ENCODE data around the gene TMEM131L.

Gene TMEM131L

DNA sequence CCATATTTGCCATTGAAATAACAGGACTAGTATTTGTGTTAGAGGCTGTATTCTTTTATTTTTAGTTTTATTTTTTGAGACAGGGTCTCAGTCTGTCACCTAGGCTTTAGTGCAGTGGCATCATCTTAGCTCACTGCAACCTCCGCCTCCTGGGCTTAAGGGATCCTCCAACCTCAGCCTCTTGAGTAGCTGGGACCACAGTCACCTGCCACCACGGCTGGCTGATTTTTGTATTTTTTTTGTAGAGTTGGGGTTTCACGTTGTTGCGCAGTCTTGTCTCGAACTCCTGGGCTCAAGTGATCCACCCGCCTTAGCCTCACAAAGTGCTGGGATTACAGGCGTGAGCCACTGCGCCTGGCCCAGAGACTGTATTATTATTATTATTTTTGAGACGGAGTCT lies 15.3 kb downstream of the TMEM131L start:
- TF ChIP-seq, protein P1, sequence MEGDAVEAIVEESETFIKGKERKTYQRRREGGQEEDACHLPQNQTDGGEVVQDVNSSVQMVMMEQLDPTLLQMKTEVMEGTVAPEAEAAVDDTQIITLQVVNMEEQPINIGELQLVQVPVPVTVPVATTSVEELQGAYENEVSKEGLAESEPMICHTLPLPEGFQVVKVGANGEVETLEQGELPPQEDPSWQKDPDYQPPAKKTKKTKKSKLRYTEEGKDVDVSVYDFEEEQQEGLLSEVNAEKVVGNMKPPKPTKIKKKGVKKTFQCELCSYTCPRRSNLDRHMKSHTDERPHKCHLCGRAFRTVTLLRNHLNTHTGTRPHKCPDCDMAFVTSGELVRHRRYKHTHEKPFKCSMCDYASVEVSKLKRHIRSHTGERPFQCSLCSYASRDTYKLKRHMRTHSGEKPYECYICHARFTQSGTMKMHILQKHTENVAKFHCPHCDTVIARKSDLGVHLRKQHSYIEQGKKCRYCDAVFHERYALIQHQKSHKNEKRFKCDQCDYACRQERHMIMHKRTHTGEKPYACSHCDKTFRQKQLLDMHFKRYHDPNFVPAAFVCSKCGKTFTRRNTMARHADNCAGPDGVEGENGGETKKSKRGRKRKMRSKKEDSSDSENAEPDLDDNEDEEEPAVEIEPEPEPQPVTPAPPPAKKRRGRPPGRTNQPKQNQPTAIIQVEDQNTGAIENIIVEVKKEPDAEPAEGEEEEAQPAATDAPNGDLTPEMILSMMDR (conservative IDR thresholded peaks at IDR 0.05; ENCODE audit: low read depth, low read length): no peak
- no peak overlapping the region for H3K4me3 ChIP-seq (ENCODE audit: low read depth, low read length)
- no peak for DNase-seq (ENCODE audit: low read depth)

DNA sequence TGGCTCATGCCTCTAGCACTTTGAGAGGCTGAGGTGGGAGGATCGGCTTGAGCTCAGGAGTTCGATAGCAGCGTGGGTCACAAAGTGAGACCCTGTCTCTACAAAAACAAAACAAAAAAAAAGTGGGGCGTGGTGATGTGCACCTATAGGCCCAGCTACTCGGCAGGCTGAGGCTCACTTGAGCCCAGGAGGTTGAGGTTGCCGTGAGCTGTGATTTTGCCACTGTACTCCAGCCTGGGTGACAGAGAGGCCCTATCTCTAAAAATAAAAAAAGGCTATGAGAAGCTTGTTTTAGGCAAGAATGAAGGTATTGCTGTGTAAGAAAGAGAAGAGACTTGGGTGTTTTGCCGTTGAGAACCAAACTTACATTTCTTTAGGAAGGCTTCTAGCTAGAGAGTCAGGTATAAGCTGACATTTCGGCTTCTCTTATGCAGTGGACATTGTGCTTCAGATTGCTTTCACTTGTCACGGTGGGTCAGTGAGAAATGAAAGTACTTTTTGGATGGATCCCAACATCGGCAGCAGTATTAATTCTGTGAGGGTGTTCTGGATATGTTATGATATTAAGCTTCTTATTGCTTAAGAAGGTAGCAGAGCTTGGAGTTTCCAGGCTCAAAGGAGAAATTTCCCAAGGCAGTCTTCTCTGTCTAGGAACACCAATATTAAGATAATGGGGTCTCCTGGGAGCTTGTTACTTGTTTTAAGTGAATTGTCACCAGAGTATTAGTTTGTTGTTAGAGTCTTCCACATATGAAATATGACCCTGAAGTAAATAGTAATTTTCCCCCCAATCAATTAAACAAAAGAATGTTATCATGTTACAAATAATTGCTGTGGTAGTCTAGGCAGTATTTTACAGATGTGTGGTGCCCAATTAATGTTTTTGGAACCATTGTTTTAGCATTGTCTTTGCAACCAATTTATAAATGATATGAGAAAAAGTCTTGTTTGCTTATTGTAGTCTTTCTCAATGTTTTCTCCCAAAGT lies 17.6 kb downstream of the TMEM131L start:
- DNase-seq (ENCODE audit: low read depth): peak; percentile 59
- TF ChIP-seq, protein P1 (conservative IDR thresholded peaks at IDR 0.05; ENCODE audit: low read depth, low read length): no peak
- no peak overlapping the region for H3K4me3 ChIP-seq (ENCODE audit: low read depth, low read length)

DNA sequence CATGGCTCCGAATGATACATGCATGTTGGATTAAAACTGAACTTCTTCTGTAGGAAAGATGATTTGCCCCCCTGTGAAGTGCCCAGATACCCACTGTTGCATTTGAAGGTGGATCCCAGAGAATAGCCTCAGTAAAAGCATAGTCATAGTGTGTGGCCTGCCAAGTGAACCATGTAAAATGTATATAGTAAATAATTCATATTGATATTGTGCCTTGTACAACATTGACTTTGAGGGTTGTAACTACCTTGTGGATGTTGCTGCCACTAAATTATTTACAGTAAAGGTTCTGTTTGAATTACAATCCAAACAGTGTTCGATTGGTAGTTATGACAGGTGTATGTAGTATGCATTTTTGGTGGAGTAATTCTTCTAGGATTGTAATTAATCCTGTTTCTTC lies 19.2 kb downstream of the TMEM131L start:
- TF ChIP-seq, protein P1 (conservative IDR thresholded peaks at IDR 0.05; ENCODE audit: low read depth, low read length): no peak
- H3K4me3 ChIP-seq (ENCODE audit: low read depth, low read length): no peak overlapping the region
- DNase-seq (ENCODE audit: low read depth): no peak

DNA sequence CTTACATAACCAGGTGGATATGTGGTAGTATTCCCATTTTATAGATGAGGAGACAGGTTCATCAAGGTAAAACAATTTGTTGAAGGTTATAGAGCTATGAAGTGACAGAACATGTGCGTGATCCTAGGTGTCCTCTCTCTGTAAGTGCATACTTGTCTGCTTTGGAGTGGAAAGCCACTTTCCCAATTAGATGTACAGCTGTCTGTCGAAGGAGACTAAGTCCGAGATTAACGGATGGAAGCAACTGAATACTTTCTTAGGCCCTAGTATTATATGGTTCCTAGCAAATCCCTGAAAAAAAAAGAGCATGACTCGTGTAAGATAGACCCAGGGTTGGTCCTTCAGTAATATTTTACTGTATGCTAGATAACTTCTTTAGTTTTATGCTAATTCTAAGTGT lies 19.7 kb downstream of the TMEM131L start:
- no peak overlapping the region for H3K4me3 ChIP-seq (ENCODE audit: low read depth, low read length)
- DNase-seq (ENCODE audit: low read depth): no peak

DNA sequence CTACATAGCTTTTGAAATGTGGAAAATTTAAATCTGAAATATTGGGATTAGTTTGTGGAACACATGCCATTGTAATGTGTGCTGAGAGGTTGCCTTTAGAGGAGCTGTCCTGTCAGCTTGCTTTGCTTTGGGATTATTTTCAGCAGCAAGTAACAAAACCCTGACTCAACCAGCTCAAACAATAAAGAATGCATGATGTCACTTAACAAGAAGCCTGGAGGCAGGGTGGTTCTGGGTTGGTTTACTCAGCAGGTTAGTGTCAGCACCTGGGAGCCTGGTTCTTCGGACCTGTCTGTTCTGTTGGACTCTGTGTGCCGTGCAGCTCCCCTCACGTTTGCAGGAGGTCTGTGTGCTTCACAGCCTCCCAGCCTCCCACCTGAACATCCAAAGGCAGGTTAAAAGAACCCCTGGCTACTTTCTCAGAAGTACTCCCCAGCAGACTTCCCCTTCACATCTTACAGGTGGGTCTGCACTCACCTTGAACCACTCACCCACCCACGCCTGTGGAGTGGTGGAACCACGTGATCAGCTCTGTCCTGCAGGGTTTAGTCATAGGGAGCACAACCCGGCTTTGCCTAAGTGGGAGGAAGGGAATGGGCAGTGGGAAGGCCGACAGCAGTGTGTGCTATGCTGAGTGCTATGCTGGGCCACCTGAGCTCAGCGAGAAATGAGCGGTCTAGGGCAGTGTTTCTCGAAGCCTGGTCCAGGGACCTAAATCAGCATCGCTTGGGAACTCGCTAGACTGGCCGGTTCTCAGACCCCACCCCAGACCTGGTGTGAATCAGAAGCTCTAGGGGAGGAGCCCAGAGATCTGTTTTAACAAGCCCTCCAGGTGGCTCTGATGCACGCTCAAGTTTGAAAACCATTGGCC lies 20.4 kb downstream of the TMEM131L start:
- DNase-seq (ENCODE audit: low read depth): peak; percentile 89
- TF ChIP-seq, protein P1 (conservative IDR thresholded peaks at IDR 0.05; ENCODE audit: low read depth, low read length): no peak
- no peak overlapping the region for H3K4me3 ChIP-seq (ENCODE audit: low read depth, low read length)

More for the DNA sequence above, 19.7 kb downstream of the TMEM131L start:
- TF ChIP-seq, protein P1 (conservative IDR thresholded peaks at IDR 0.05; ENCODE audit: low read depth, low read length): no peak

DNA sequence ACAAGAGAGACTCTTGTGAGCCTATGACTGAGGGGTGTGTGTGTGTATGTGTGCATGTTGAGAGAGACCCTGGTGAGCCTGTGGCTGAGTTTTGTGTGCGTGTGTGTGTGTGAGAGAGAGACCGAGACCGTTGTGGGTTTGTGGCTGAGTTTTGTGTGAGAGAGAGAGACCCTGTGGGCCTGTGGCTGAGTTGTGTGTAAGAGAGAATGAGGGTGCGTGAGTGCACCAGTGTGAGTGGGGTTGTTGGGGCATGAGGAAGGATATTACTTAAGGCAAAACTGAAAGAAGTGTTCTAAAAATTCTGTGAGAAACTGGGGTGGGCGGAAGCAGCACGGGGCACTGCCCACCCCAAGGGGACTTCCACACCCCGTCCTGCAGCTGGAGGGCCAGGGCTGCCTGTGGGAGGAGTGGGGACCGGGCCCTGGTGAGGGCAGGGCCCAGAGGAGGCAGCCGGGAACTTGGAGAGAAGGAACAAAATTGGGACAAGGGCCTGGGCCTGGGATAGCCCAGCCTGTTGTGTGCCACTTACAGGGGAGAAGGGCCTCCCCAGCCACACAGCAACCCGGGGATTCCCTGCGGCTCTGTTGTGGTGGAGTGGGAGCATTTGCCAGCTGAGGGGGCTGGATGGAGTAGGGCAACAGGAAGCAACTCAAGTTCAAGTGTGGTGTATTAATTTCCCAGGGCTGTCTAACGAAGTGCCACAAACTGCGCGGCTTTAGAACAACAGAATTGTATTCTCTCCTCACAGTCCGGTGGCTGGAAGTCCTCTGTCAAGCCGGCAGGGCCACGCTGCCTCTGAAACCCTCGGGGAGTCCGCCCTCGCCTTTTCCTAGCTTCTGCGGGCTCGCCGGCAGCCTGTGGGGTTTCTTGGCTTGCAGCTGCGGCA lies 22.1 kb downstream of the TMEM131L start:
- TF ChIP-seq, protein P1 (conservative IDR thresholded peaks at IDR 0.05; ENCODE audit: low read depth, low read length): no peak
- peak; percentile 50 for DNase-seq (ENCODE audit: low read depth)
- H3K4me3 ChIP-seq (ENCODE audit: low read depth, low read length): peak overlapping the region; percentile 20

All from choroid plexus epithelial cell (primary cell).